ENCODE data around the gene PRXL2A.
A peak's percentile ranks its signal among the peaks of the same experiment; 100 is the strongest.

The PRXL2A gene

DNA sequence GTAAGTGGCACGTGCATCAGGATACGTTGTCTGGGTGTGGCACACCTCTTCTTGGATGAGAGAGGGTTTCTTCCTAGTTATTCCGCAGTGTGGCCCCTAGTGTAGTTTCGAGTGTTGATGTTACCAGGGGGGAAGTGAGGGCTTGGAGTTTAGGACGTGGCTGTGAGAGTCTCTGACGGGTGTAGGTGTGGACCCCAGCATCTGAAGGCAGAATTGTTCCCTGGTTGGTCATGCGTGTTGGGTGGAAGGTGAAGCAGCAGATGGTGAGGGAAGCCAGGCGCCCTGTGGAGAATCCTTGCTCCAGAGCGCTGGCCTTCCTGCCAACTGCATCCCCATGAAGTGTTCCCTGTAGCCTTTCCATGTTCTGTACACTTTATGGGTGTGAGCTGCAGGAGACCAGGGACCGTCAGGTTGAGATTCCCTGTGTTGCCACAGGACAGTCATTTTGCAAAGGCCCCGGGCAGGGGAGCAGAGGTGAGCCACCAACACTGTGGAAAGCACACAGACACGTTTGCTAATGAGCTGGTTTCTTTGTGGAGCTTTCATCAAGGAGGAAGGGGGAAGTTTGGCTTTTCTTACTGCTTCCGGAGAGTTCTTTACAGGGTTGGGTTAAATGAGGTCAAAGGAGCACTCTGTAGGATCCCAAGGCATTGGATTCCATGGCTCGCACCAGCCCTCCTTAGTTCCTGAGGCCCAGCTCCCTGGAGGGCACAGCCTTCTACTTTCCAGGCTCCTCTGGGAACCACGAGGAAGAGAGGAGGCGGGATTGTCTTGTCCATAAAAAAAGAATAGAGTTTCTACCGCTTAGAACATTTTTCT lies 77.8 kb downstream of the PRXL2A start:
- DNase-seq (ENCODE audit: low read depth in 1 of 2, low spot score in 1 of 2): peak; percentile 59 to 72
- H3K27ac ChIP-seq (replicated peaks): peak overlapping the region; percentile 84
- TF ChIP-seq POLR2AphosphoS5 (IDR thresholded peaks at IDR 0.05; ENCODE audit: low read depth) (peak; percentile 65), SPI1 (IDR thresholded peaks at IDR 0.05; ENCODE audit: borderline replicate concordance, low read depth) (peak; percentile 60; the same call in 1 of the 2 replicates), GABPA (IDR thresholded peaks at IDR 0.05; ENCODE audit: low read depth) (no peak), REST (IDR thresholded peaks at IDR 0.05; ENCODE audit: insufficient replicate concordance, low read depth) (no peak)
- TF ChIP-seq, protein P1, sequence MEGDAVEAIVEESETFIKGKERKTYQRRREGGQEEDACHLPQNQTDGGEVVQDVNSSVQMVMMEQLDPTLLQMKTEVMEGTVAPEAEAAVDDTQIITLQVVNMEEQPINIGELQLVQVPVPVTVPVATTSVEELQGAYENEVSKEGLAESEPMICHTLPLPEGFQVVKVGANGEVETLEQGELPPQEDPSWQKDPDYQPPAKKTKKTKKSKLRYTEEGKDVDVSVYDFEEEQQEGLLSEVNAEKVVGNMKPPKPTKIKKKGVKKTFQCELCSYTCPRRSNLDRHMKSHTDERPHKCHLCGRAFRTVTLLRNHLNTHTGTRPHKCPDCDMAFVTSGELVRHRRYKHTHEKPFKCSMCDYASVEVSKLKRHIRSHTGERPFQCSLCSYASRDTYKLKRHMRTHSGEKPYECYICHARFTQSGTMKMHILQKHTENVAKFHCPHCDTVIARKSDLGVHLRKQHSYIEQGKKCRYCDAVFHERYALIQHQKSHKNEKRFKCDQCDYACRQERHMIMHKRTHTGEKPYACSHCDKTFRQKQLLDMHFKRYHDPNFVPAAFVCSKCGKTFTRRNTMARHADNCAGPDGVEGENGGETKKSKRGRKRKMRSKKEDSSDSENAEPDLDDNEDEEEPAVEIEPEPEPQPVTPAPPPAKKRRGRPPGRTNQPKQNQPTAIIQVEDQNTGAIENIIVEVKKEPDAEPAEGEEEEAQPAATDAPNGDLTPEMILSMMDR (IDR thresholded peaks at IDR 0.05; ENCODE audit: insufficient read depth, low read length): no peak
- H3K4me3 ChIP-seq (replicated peaks; ENCODE audit: insufficient read depth, low read length): no peak overlapping the region
- no peaks in the 10 kb centered on the region for H3K27me3 ChIP-seq (ENCODE audit: insufficient read depth, poor library complexity, severe bottlenecking)

All from HL-60 (cell line).